ENCODE results near the gene OR10AD1.

Gene OR10AD1

DNA sequence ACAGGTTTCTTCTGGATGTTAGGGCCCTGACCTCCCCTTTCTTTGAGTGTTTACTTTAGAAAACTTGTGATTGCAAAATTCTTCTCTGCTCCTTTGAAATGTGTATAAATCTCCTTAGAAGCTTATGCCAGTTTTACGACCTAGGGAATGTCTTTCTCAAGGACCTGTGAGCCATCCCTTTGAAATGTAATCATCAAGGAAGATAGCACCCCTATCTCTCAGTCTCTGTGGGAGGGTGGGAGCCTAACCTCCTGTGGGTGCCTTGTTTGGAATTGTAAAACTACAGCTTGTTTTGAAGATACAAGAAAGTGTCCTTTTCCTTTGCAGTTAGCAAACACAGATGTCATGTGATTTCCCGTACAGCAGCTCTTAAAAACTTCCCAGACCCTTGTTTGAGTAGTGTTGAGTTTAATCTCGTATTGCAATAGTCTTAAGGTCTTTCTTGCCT lies 3.3 kb downstream of the OR10AD1 start:
- Histone ChIP-seq H3K9me2 (ENCODE audit: low read depth, low read length) (no peaks in the 10 kb centered on the region), H3K9ac (ENCODE audit: low read length) (no peak overlapping the region), H4K20me1 (ENCODE audit: insufficient read depth, low read length) (no peaks in the 10 kb centered on the region), H3K79me2 (ENCODE audit: insufficient read depth, low read length) (no peaks in the 10 kb centered on the region), H2AFZ (ENCODE audit: low read length) (no peak overlapping the region), H3K4me3 (ENCODE audit: low read depth, low read length, poor library complexity, severe bottlenecking) (no peak overlapping the region), H3K9me3 (ENCODE audit: low read length) (no peaks in the 10 kb centered on the region), H3K36me3 (ENCODE audit: insufficient read depth, low read length) (no peaks in the 10 kb centered on the region; the same call in 1 of the 2 replicates), H3K27ac (ENCODE audit: low read depth, low read length, poor library complexity, severe bottlenecking) (no peak overlapping the region), H3K27me3 (ENCODE audit: insufficient read depth, low read length) (no peaks in the 10 kb centered on the region), H3K4me2 (ENCODE audit: low read length) (no peak overlapping the region), H3F3A (ENCODE audit: insufficient read depth, low read length) (no peaks in the 10 kb centered on the region), H3K4me1 (ENCODE audit: insufficient read depth, low read length, severe bottlenecking) (peaks cover 21% of the 10 kb centered on the region)
- no peak for TF ChIP-seq EZH2 (IDR thresholded peaks at IDR 0.05; ENCODE audit: borderline replicate concordance, low read length)
- TF ChIP-seq, protein P1, sequence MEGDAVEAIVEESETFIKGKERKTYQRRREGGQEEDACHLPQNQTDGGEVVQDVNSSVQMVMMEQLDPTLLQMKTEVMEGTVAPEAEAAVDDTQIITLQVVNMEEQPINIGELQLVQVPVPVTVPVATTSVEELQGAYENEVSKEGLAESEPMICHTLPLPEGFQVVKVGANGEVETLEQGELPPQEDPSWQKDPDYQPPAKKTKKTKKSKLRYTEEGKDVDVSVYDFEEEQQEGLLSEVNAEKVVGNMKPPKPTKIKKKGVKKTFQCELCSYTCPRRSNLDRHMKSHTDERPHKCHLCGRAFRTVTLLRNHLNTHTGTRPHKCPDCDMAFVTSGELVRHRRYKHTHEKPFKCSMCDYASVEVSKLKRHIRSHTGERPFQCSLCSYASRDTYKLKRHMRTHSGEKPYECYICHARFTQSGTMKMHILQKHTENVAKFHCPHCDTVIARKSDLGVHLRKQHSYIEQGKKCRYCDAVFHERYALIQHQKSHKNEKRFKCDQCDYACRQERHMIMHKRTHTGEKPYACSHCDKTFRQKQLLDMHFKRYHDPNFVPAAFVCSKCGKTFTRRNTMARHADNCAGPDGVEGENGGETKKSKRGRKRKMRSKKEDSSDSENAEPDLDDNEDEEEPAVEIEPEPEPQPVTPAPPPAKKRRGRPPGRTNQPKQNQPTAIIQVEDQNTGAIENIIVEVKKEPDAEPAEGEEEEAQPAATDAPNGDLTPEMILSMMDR (IDR thresholded peaks at IDR 0.05; ENCODE audit: low read length) = no peak

DNA sequence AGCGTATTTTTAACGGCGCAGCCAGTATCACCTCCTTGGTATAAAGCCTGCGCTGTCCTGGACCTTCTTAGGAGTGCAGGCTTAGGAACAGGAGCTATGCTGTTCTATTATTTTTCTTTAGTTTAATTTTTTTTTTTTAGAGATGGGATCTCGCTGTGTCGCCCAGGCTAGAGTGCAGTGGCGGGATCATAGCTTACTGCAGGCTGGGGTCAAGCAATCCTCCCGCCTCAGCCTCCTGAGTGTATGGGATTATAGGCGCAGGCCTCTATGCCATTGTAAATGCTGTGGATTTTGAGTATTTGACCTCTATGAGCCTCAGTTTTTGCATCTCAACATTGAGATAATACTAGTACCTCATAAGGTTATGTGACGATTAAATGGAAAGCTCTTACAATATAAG lies 4.1 kb downstream of the OR10AD1 start:
- TF ChIP-seq, protein P1 (IDR thresholded peaks at IDR 0.05; ENCODE audit: low read length) = no peak
- TF ChIP-seq EZH2 (IDR thresholded peaks at IDR 0.05; ENCODE audit: borderline replicate concordance, low read length) = no peak
- Histone ChIP-seq H3F3A (ENCODE audit: insufficient read depth, low read length) (no peaks in the 10 kb centered on the region), H3K9ac (ENCODE audit: low read length) (no peak overlapping the region), H3K79me2 (ENCODE audit: insufficient read depth, low read length) (no peaks in the 10 kb centered on the region), H3K9me2 (ENCODE audit: low read depth, low read length) (no peaks in the 10 kb centered on the region), H3K27me3 (ENCODE audit: insufficient read depth, low read length) (no peaks in the 10 kb centered on the region), H3K9me3 (ENCODE audit: low read length) (no peaks in the 10 kb centered on the region), H3K4me1 (ENCODE audit: insufficient read depth, low read length, severe bottlenecking) (peaks cover 21% of the 10 kb centered on the region), H3K27ac (ENCODE audit: low read depth, low read length, poor library complexity, severe bottlenecking) (no peak overlapping the region), H4K20me1 (ENCODE audit: insufficient read depth, low read length) (no peaks in the 10 kb centered on the region), H2AFZ (ENCODE audit: low read length) (no peak overlapping the region), H3K36me3 (ENCODE audit: insufficient read depth, low read length) (no peaks in the 10 kb centered on the region; the same call in 1 of the 2 replicates), H3K4me2 (ENCODE audit: low read length) (peak overlapping the region; percentile 85), H3K4me3 (ENCODE audit: low read depth, low read length, poor library complexity, severe bottlenecking) (peak overlapping the region; percentile 67)

DNA sequence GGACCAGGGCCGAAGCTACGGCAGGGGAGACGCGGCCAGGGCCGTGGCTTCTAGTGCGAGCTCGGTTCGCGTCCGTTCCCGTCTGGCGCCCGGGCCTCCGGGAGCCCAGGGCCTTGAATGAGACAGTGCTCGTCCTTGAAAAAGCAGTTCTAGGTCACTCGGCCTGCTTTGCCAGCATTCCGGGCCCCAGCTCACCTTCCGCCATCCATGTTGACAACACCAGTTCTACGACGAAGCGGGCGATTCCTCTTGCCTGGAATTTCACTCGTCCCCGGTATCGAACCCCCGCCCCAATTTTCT lies 4.5 kb downstream of the OR10AD1 start:
- H3K27me3 ChIP-seq (ENCODE audit: insufficient read depth, low read length) = no peaks in the 10 kb centered on the region
- no peak overlapping the region for H3K27ac ChIP-seq (ENCODE audit: low read depth, low read length, poor library complexity, severe bottlenecking)

More for the DNA sequence above, 4.5 kb downstream of the OR10AD1 start:
- no peaks in the 10 kb centered on the region for H4K20me1 ChIP-seq (ENCODE audit: insufficient read depth, low read length)
- no peaks in the 10 kb centered on the region for H3K9me3 ChIP-seq (ENCODE audit: low read length)
- peak overlapping the region; percentile 85 for H3K4me2 ChIP-seq (ENCODE audit: low read length)
- H3K4me3 ChIP-seq (ENCODE audit: low read depth, low read length, poor library complexity, severe bottlenecking) = peak overlapping the region; percentile 67
- H3K9ac ChIP-seq (ENCODE audit: low read length) = peak overlapping the region; percentile 69
- no peaks in the 10 kb centered on the region; the same call in 1 of the 2 replicates for H3K36me3 ChIP-seq (ENCODE audit: insufficient read depth, low read length)
- H3K9me2 ChIP-seq (ENCODE audit: low read depth, low read length) = no peaks in the 10 kb centered on the region
- no peaks in the 10 kb centered on the region for H3K79me2 ChIP-seq (ENCODE audit: insufficient read depth, low read length)
- H3F3A ChIP-seq (ENCODE audit: insufficient read depth, low read length) = no peaks in the 10 kb centered on the region
- H2AFZ ChIP-seq (ENCODE audit: low read length) = peak overlapping the region; percentile 77
- no peak for TF ChIP-seq EZH2 (IDR thresholded peaks at IDR 0.05; ENCODE audit: borderline replicate concordance, low read length)
- TF ChIP-seq, protein P1 (IDR thresholded peaks at IDR 0.05; ENCODE audit: low read length) = no peak
- peaks cover 21% of the 10 kb centered on the region for H3K4me1 ChIP-seq (ENCODE audit: insufficient read depth, low read length, severe bottlenecking)

Measured in OCI-LY1 (cell line).